WTC11 (cell line): ENCODE data around the gene SLC49A3. TPM values are rescaled to one million over a fixed set of nuclear protein-coding genes. Genes with fewer than 3 reads are reported as not detected.

Source experiments
- ATAC-seq: fragments of 200-7000 bp; cut with Tn5 transposase; 2 replicates; pipeline ENCODE4 v1.10.0; 2021; ENCODE audit warnings: mild to moderate bottlenecking, moderate library complexity
- CTCF ChIA-PET: fragments of 300-600 bp; sonication (Branson Sonifier 250); formaldehyde crosslinking; loops from one replicate; lab custom pipeline; 2021; ENCODE audit warnings: antibody characterized with exemption; lab: Charles Lee
- POLR2A ChIA-PET: fragments of 350-600 bp; sonication (Branson Sonifier 250); formaldehyde crosslinking; loops from one replicate; lab custom pipeline; 2021; ENCODE audit warnings: antibody characterized with exemption; lab: Charles Lee
- DNase-seq: peaks from one replicate; pipeline ENCODE4 v3.0.0; 2021; ENCODE audit warnings: low spot score
- H3K27ac Mint-ChIP-seq: 2 replicates; pipeline ENCODE4 v1.8.0; 2021; ENCODE audit warnings: mixed read lengths
- H3K27me3 Mint-ChIP-seq: 2 replicates; pipeline ENCODE4 v1.8.0; 2021; ENCODE audit warnings: low read depth, mild to moderate bottlenecking, moderate library complexity, mixed read lengths
- H3K36me3 Mint-ChIP-seq: 2 replicates; pipeline ENCODE4 v1.8.0; 2021; ENCODE audit warnings: mixed read lengths
- H3K4me1 Mint-ChIP-seq: 2 replicates; pipeline ENCODE4 v1.8.0; 2022; ENCODE audit warnings: mixed read lengths
- H3K4me3 Mint-ChIP-seq: 2 replicates; pipeline ENCODE4 v1.8.0; 2021; ENCODE audit warnings: mild to moderate bottlenecking, moderate library complexity, mixed read lengths
- H3K9me3 Mint-ChIP-seq: 2 replicates; pipeline ENCODE4 v1.8.0; 2021; ENCODE audit warnings: mixed read lengths
- AFF4 ChIP-seq: sonication (generic); formaldehyde crosslinking; IDR thresholded peaks from 2 replicates; pipeline ENCODE4 v1.8.1; 2023; ENCODE audit warnings: mild to moderate bottlenecking, missing genetic modification reagents, borderline replicate concordance
- CREB1 ChIP-seq: sonication (generic); formaldehyde crosslinking; IDR thresholded peaks from 2 replicates; pipeline ENCODE4 v1.8.0; 2023; ENCODE audit warnings: mild to moderate bottlenecking, missing genetic modification reagents
- CREM ChIP-seq: sonication (generic); formaldehyde crosslinking; IDR thresholded peaks from 2 replicates; pipeline ENCODE4 v1.8.1; 2022; ENCODE audit warnings: mild to moderate bottlenecking, missing genetic modification reagents, moderate library complexity
- CTCF ChIP-seq: fragments of 200-600 bp; IDR thresholded peaks from 2 replicates; pipeline ENCODE4 v1.8.0; 2022; ENCODE audit warnings: antibody characterized with exemption
- E2F4 ChIP-seq: sonication (generic); formaldehyde crosslinking; IDR thresholded peaks from 2 replicates; pipeline ENCODE4 v1.8.1; 2022; ENCODE audit warnings: low read depth, mild to moderate bottlenecking, moderate library complexity, missing genetic modification reagents, borderline replicate concordance
- ETV6 ChIP-seq: sonication (generic); formaldehyde crosslinking; IDR thresholded peaks from 2 replicates; pipeline ENCODE4 v1.8.1; 2022; ENCODE audit warnings: mild to moderate bottlenecking, missing genetic modification reagents
- GTF2I ChIP-seq: fragments of 250-450 bp; sonication (Bioruptor Pico); conservative IDR thresholded peaks from 2 replicates; pipeline ENCODE4 v1.4.0; 2021; ENCODE audit warnings: mild to moderate bottlenecking
- MAX ChIP-seq: sonication (generic); formaldehyde crosslinking; IDR thresholded peaks from 2 replicates; pipeline ENCODE4 v1.8.0; 2022; ENCODE audit warnings: mild to moderate bottlenecking, missing genetic modification reagents
- MLX ChIP-seq: sonication (generic); formaldehyde crosslinking; IDR thresholded peaks from 2 replicates; pipeline ENCODE4 v1.8.1; 2023; ENCODE audit warnings: mild to moderate bottlenecking, missing genetic modification reagents, moderate library complexity
- MYBL2 ChIP-seq: sonication (generic); formaldehyde crosslinking; IDR thresholded peaks from 2 replicates; pipeline ENCODE4 v1.8.1; 2023; ENCODE audit warnings: mild to moderate bottlenecking, moderate library complexity, missing genetic modification reagents
- NFYB ChIP-seq: sonication (generic); formaldehyde crosslinking; conservative IDR thresholded peaks from 2 replicates; pipeline ENCODE4 v1.8.0; 2022; ENCODE audit warnings: low read depth, missing genetic modification reagents
- OVOL2 ChIP-seq: fragments of 250-450 bp; sonication (Bioruptor Pico); IDR thresholded peaks from 2 replicates; pipeline ENCODE4 v1.9.0; 2021; ENCODE audit warnings: mild to moderate bottlenecking, borderline replicate concordance
- STAT6 ChIP-seq: sonication (generic); formaldehyde crosslinking; conservative IDR thresholded peaks from 2 replicates; pipeline ENCODE4 v1.8.1; 2023; ENCODE audit warnings: mild to moderate bottlenecking, low read depth, missing genetic modification reagents, moderate library complexity
- USF1 ChIP-seq: sonication (generic); formaldehyde crosslinking; IDR thresholded peaks from 2 replicates; pipeline ENCODE4 v1.8.0; 2022; ENCODE audit warnings: mild to moderate bottlenecking, missing genetic modification reagents
- ZMAT4 ChIP-seq: fragments of 250-450 bp; sonication (Bioruptor Pico); IDR thresholded peaks from 2 replicates; pipeline ENCODE4 v1.9.0; 2021; ENCODE audit warnings: mild to moderate bottlenecking
- ZNF263 ChIP-seq: sonication (generic); formaldehyde crosslinking; IDR thresholded peaks from 2 replicates; pipeline ENCODE4 v1.8.1; 2022; ENCODE audit warnings: low read depth, mild to moderate bottlenecking, moderate library complexity, missing genetic modification reagents
- ZNF396 ChIP-seq: fragments of 250-450 bp; sonication (Bioruptor Pico); IDR thresholded peaks from 2 replicates; pipeline ENCODE4 v1.8.0; 2021; ENCODE audit warnings: mild to moderate bottlenecking, moderate library complexity, borderline replicate concordance
- ZNF416 ChIP-seq: fragments of 250-450 bp; sonication (Bioruptor Pico); IDR thresholded peaks from 2 replicates; pipeline ENCODE4 v1.9.0; 2021; ENCODE audit warnings: mild to moderate bottlenecking, inconsistent platforms
- ZNF671 ChIP-seq: fragments of 250-450 bp; sonication (Bioruptor Pico); IDR thresholded peaks from 2 replicates; pipeline ENCODE4 v1.8.0; 2021; ENCODE audit warnings: mild to moderate bottlenecking
- total RNA-seq: library from RNA; stranded (reverse); gene quantifications from 3 replicates; pipeline ENCODE4 v1.2.3, GENCODE V29; 2021

The SLC49A3 gene
- total RNA-seq, 1 experiment from 2014 or later = 5.8 TPM

GRCh38 chr4:679629-680028 is 9.3 kb downstream of the SLC49A3 start (continued):
- TF ChIP-seq AFF4 = no peak
- no peak for TF ChIP-seq STAT6 (CRISPR knock-in tag)
- TF ChIP-seq GTF2I = no peak
- TF ChIP-seq, all 79 proteins: peak for 0

- no peaks in the 10 kb centered on the region for H3K9me3 Mint-ChIP-seq
These were observed 9.9 kb downstream of the SLC49A3 start for GRCh38 chr4:679104-679481.

More at GRCh38 chr4:679104-679481, 9.9 kb downstream of the SLC49A3 start:
- CTCF ChIA-PET = interaction anchor here (0.6 kb wide), 1 partner anchor 76 kb away, joined by 3 read pairs; no protein-coding TSS in a partner anchor
- Mint-ChIP-seq H3K27ac (no peak overlapping the region), H3K36me3 (no peaks in the 10 kb centered on the region), H3K27me3 (no peaks in the 10 kb centered on the region), H3K4me3 (no peak overlapping the region), H3K4me1 (0 out of 2 replicates have a peak, but pooled peaks cover 6% of the 10 kb centered on the region)
- ATAC-seq = no peak
- no peak for DNase-seq
- POLR2A ChIA-PET = no interaction called here
- no peak for TF ChIP-seq ZNF396 (CRISPR knock-in tag)
- no peak for TF ChIP-seq CTCF
- TF ChIP-seq CREM (CRISPR knock-in tag) = no peak
- no peak for TF ChIP-seq CREB1 (CRISPR knock-in tag)
- TF ChIP-seq MAX (CRISPR knock-in tag) = no peak
- no peak for TF ChIP-seq ZNF671 (CRISPR knock-in tag)
- no peak for TF ChIP-seq ZMAT4 (CRISPR knock-in tag)
- TF ChIP-seq ZNF263 (CRISPR knock-in tag) = no peak
- no peak for TF ChIP-seq NFYB (CRISPR knock-in tag)
- no peak for TF ChIP-seq OVOL2
- no peak for TF ChIP-seq ETV6 (CRISPR knock-in tag)
- TF ChIP-seq E2F4 (CRISPR knock-in tag) = no peak
- TF ChIP-seq ZNF416 (CRISPR knock-in tag) = no peak
- no peak for TF ChIP-seq MLX (CRISPR knock-in tag)
- TF ChIP-seq USF1 (CRISPR knock-in tag) = no peak
- TF ChIP-seq MYBL2 (CRISPR knock-in tag) = no peak
